WTC11 (cell line): ENCODE results near the gene GUCA1A. TPM values are rescaled to one million over a fixed set of nuclear protein-coding genes. Genes with fewer than 3 reads are reported as not detected.
A peak's percentile ranks its signal among the peaks of the same experiment; 100 is the strongest.

ENCODE experiments used
- ATAC-seq: fragments of 200-7000 bp; cut with Tn5 transposase; 2 replicates; pipeline ENCODE4 v1.10.0; 2021; ENCODE audit warnings: mild to moderate bottlenecking, moderate library complexity
- CTCF ChIA-PET: fragments of 300-600 bp; sonication (Branson Sonifier 250); formaldehyde crosslinking; loops from one replicate; lab custom pipeline; 2021; ENCODE audit warnings: antibody characterized with exemption; lab: Charles Lee
- POLR2A ChIA-PET: fragments of 350-600 bp; sonication (Branson Sonifier 250); formaldehyde crosslinking; loops from one replicate; lab custom pipeline; 2021; ENCODE audit warnings: antibody characterized with exemption; lab: Charles Lee
- DNase-seq: peaks from one replicate; pipeline ENCODE4 v3.0.0; 2021; ENCODE audit warnings: low spot score
- H3K27ac Mint-ChIP-seq: 2 replicates; pipeline ENCODE4 v1.8.0; 2021; ENCODE audit warnings: mixed read lengths
- H3K27me3 Mint-ChIP-seq: 2 replicates; pipeline ENCODE4 v1.8.0; 2021; ENCODE audit warnings: low read depth, mild to moderate bottlenecking, moderate library complexity, mixed read lengths
- H3K36me3 Mint-ChIP-seq: 2 replicates; pipeline ENCODE4 v1.8.0; 2021; ENCODE audit warnings: mixed read lengths
- H3K4me1 Mint-ChIP-seq: 2 replicates; pipeline ENCODE4 v1.8.0; 2022; ENCODE audit warnings: mixed read lengths
- H3K4me3 Mint-ChIP-seq: 2 replicates; pipeline ENCODE4 v1.8.0; 2021; ENCODE audit warnings: mild to moderate bottlenecking, moderate library complexity, mixed read lengths
- H3K9me3 Mint-ChIP-seq: 2 replicates; pipeline ENCODE4 v1.8.0; 2021; ENCODE audit warnings: mixed read lengths
- ARID4B ChIP-seq: sonication (generic); formaldehyde crosslinking; IDR thresholded peaks from 2 replicates; pipeline ENCODE4 v1.8.0; 2023; ENCODE audit warnings: missing genetic modification reagents, mild to moderate bottlenecking, borderline replicate concordance
- CBFB ChIP-seq: sonication (generic); formaldehyde crosslinking; IDR thresholded peaks from 2 replicates; pipeline ENCODE4 v1.8.1; 2022; ENCODE audit warnings: mild to moderate bottlenecking, low read depth, missing genetic modification reagents
- ELF4 ChIP-seq: sonication (generic); formaldehyde crosslinking; IDR thresholded peaks from 2 replicates; pipeline ENCODE4 v1.8.1; 2022; ENCODE audit warnings: low read depth, mild to moderate bottlenecking, moderate library complexity, missing genetic modification reagents
- EMX1 ChIP-seq: fragments of 250-450 bp; sonication (Bioruptor Pico); IDR thresholded peaks from 2 replicates; pipeline ENCODE4 v1.8.0; 2021; ENCODE audit warnings: mild to moderate bottlenecking
- ETV6 ChIP-seq: sonication (generic); formaldehyde crosslinking; IDR thresholded peaks from 2 replicates; pipeline ENCODE4 v1.8.1; 2022; ENCODE audit warnings: mild to moderate bottlenecking, missing genetic modification reagents
- JUN ChIP-seq: sonication (generic); formaldehyde crosslinking; IDR thresholded peaks from 2 replicates; pipeline ENCODE4 v1.8.0; 2023; ENCODE audit warnings: mild to moderate bottlenecking, missing genetic modification reagents
- MYBL2 ChIP-seq: sonication (generic); formaldehyde crosslinking; IDR thresholded peaks from 2 replicates; pipeline ENCODE4 v1.8.1; 2023; ENCODE audit warnings: mild to moderate bottlenecking, moderate library complexity, missing genetic modification reagents
- RELA ChIP-seq: sonication (generic); formaldehyde crosslinking; IDR thresholded peaks from 2 replicates; pipeline ENCODE4 v1.8.1; 2022; ENCODE audit warnings: missing genetic modification reagents, mild to moderate bottlenecking, borderline replicate concordance
- SMAD3 ChIP-seq: sonication (generic); formaldehyde crosslinking; IDR thresholded peaks from 2 replicates; pipeline ENCODE4 v1.8.0; 2022; ENCODE audit warnings: missing genetic modification reagents, mild to moderate bottlenecking, borderline replicate concordance
- SOX15 ChIP-seq: fragments of 250-450 bp; sonication (Bioruptor Pico); IDR thresholded peaks from 2 replicates; pipeline ENCODE4 v1.9.0; 2021; ENCODE audit warnings: mild to moderate bottlenecking
- SP1 ChIP-seq: sonication (generic); formaldehyde crosslinking; conservative IDR thresholded peaks from 2 replicates; pipeline ENCODE4 v1.8.1; 2022; ENCODE audit warnings: missing genetic modification reagents
- STAT6 ChIP-seq: sonication (generic); formaldehyde crosslinking; conservative IDR thresholded peaks from 2 replicates; pipeline ENCODE4 v1.8.1; 2023; ENCODE audit warnings: mild to moderate bottlenecking, low read depth, missing genetic modification reagents, moderate library complexity
- TEAD1 ChIP-seq: sonication (generic); formaldehyde crosslinking; IDR thresholded peaks from 2 replicates; pipeline ENCODE4 v1.8.0; 2022; ENCODE audit warnings: mild to moderate bottlenecking, missing genetic modification reagents
- TEAD4 ChIP-seq: sonication (generic); formaldehyde crosslinking; IDR thresholded peaks from 2 replicates; pipeline ENCODE4 v1.8.0; 2022; ENCODE audit warnings: mild to moderate bottlenecking, missing genetic modification reagents
- TP53 ChIP-seq: sonication (generic); formaldehyde crosslinking; IDR thresholded peaks from 2 replicates; pipeline ENCODE4 v1.8.1; 2023; ENCODE audit warnings: mild to moderate bottlenecking, missing genetic modification reagents
- USF2 ChIP-seq: sonication (generic); formaldehyde crosslinking; IDR thresholded peaks from 2 replicates; pipeline ENCODE4 v1.8.1; 2023; ENCODE audit warnings: mild to moderate bottlenecking, missing genetic modification reagents, moderate library complexity
- ZBTB43 ChIP-seq: sonication (generic); formaldehyde crosslinking; IDR thresholded peaks from 2 replicates; pipeline ENCODE4 v1.8.1; 2023; ENCODE audit warnings: mild to moderate bottlenecking, missing genetic modification reagents
- ZNF219 ChIP-seq: sonication (generic); formaldehyde crosslinking; IDR thresholded peaks from 2 replicates; pipeline ENCODE4 v1.8.0; 2023; ENCODE audit warnings: missing genetic modification reagents, mild to moderate bottlenecking, borderline replicate concordance
- ZNF232 ChIP-seq: sonication (generic); formaldehyde crosslinking; IDR thresholded peaks from 2 replicates; pipeline ENCODE4 v1.8.0; 2022; ENCODE audit warnings: mild to moderate bottlenecking, missing genetic modification reagents
- total RNA-seq: library from RNA; stranded (reverse); gene quantifications from 3 replicates; pipeline ENCODE4 v1.2.3, GENCODE V29; 2021
- TF ChIP-seq, protein P1 (sequence below): sonication (generic); formaldehyde crosslinking; IDR thresholded peaks from 2 replicates; pipeline ENCODE4 v1.8.1; 2023; ENCODE audit warnings: mild to moderate bottlenecking, missing genetic modification reagents
- TF ChIP-seq, protein P2 (sequence below): sonication (generic); formaldehyde crosslinking; IDR thresholded peaks from 2 replicates; pipeline ENCODE4 v1.8.0; 2022; ENCODE audit warnings: mild to moderate bottlenecking, missing genetic modification reagents
- TF ChIP-seq, protein P3 (sequence below): sonication (generic); formaldehyde crosslinking; IDR thresholded peaks from 2 replicates; pipeline ENCODE4 v1.8.0; 2022; ENCODE audit warnings: mild to moderate bottlenecking, missing genetic modification reagents

The GUCA1A gene
- total RNA-seq, 1 experiment from 2014 or later = 10.9 TPM

DNA sequence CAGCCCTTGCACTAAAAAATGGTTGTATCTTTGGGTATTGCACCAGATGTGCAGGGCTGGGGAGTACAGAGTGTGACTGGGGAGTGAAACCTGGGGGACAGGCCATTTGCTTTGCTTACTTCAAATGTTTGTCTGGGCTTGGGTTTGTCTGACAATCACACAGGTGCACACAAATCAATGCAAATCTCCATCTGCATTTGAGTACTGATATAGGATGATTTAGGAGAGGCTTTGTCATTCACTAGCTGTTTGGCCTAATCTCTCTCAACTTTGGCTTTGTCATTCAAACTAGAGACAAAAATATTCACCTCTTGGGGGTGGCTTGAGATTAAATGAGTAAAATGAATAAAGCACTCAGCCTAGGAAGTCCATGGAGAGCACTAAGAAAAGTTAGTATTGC lies 3.8 kb downstream of the GUCA1A start:
- Mint-ChIP-seq H3K4me3 (peak overlapping the region; percentile 86), H3K36me3 (no peaks in the 10 kb centered on the region; the same call in 1 of the 2 replicates), H3K9me3 (no peaks in the 10 kb centered on the region), H3K27ac (peak overlapping the region; percentile 70), H3K27me3 (peaks cover 5% of the 10 kb centered on the region), H3K4me1 (peaks cover 49% of the 10 kb centered on the region)
- ChIA-PET POLR2A (interaction anchor here (0.5 to 0.8 kb wide), 2 partner anchors 12 to 32 kb away, joined by 3 to 5 read pairs; no protein-coding TSS in a partner anchor), CTCF (interaction anchor here (1.1 to 3.6 kb wide), 8 partner anchors 9 to 127 kb away, joined by 3 to 20 read pairs (median 5); partner anchors contain the start of gene TAF8)
- no peak for DNase-seq
- no peak for ATAC-seq
- TF ChIP-seq, protein P1, sequence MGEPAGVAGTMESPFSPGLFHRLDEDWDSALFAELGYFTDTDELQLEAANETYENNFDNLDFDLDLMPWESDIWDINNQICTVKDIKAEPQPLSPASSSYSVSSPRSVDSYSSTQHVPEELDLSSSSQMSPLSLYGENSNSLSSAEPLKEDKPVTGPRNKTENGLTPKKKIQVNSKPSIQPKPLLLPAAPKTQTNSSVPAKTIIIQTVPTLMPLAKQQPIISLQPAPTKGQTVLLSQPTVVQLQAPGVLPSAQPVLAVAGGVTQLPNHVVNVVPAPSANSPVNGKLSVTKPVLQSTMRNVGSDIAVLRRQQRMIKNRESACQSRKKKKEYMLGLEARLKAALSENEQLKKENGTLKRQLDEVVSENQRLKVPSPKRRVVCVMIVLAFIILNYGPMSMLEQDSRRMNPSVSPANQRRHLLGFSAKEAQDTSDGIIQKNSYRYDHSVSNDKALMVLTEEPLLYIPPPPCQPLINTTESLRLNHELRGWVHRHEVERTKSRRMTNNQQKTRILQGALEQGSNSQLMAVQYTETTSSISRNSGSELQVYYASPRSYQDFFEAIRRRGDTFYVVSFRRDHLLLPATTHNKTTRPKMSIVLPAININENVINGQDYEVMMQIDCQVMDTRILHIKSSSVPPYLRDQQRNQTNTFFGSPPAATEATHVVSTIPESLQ (CRISPR knock-in tag) = no peak
- no peak for TF ChIP-seq RELA (CRISPR knock-in tag)
- TF ChIP-seq ZBTB43 (CRISPR knock-in tag) = 0 out of 2 replicates have a peak, but pooled peaks have one; percentile 69
- TF ChIP-seq ETV6 (CRISPR knock-in tag) = peak; percentile 79; the same call in 1 of the 2 replicates
- TF ChIP-seq STAT6 (CRISPR knock-in tag) = 0 out of 2 replicates have a peak, but pooled peaks have one; percentile 40
- peak; percentile 67; the same call in 1 of the 2 replicates for TF ChIP-seq CBFB (CRISPR knock-in tag)
- peak; percentile 83 for TF ChIP-seq TP53 (CRISPR knock-in tag)
- TF ChIP-seq ZNF219 (CRISPR knock-in tag) = no peak
- TF ChIP-seq ELF4 = peak; percentile 60; the same call in 1 of the 2 replicates
- 0 out of 2 replicates have a peak, but pooled peaks have one; percentile 31 for TF ChIP-seq SP1 (CRISPR knock-in tag)
- peak; percentile 71; the same call in 1 of the 2 replicates for TF ChIP-seq TEAD4 (CRISPR knock-in tag)
- no peak for TF ChIP-seq SOX15 (CRISPR knock-in tag)
- no peak for TF ChIP-seq JUN (CRISPR knock-in tag)
- peak; percentile 97 for TF ChIP-seq ZNF232 (CRISPR knock-in tag)
- 0 out of 2 replicates have a peak, but pooled peaks have one; percentile 66 for TF ChIP-seq SMAD3 (CRISPR knock-in tag)
- 0 out of 2 replicates have a peak, but pooled peaks have one; percentile 26 for TF ChIP-seq MYBL2 (CRISPR knock-in tag)
- peak; percentile 45 for TF ChIP-seq USF2 (CRISPR knock-in tag)
- TF ChIP-seq TEAD1 (CRISPR knock-in tag) = peak; percentile 83
- TF ChIP-seq, protein P2, sequence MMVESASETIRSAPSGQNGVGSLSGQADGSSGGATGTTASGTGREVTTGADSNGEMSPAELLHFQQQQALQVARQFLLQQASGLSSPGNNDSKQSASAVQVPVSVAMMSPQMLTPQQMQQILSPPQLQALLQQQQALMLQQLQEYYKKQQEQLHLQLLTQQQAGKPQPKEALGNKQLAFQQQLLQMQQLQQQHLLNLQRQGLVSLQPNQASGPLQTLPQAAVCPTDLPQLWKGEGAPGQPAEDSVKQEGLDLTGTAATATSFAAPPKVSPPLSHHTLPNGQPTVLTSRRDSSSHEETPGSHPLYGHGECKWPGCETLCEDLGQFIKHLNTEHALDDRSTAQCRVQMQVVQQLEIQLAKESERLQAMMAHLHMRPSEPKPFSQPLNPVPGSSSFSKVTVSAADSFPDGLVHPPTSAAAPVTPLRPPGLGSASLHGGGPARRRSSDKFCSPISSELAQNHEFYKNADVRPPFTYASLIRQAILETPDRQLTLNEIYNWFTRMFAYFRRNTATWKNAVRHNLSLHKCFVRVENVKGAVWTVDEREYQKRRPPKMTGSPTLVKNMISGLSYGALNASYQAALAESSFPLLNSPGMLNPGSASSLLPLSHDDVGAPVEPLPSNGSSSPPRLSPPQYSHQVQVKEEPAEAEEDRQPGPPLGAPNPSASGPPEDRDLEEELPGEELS = peak; percentile 88; the same call in 1 of the 2 replicates
- TF ChIP-seq, protein P3, sequence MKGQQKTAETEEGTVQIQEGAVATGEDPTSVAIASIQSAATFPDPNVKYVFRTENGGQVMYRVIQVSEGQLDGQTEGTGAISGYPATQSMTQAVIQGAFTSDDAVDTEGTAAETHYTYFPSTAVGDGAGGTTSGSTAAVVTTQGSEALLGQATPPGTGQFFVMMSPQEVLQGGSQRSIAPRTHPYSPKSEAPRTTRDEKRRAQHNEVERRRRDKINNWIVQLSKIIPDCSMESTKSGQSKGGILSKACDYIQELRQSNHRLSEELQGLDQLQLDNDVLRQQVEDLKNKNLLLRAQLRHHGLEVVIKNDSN (CRISPR knock-in tag) = peak; percentile 59
- peak; percentile 46; the same call in 1 of the 2 replicates for TF ChIP-seq ARID4B (CRISPR knock-in tag)
- no peak for TF ChIP-seq EMX1 (CRISPR knock-in tag)
